Progenitor cell of endocrine pancreas (in vitro differentiated cells): ENCODE results near the gene THSD7A. TPM values are rescaled to one million over a fixed set of nuclear protein-coding genes. Genes with fewer than 3 reads are reported as not detected.

Source experiments
- DNase-seq: peaks from one replicate; pipeline ENCODE4 v3.0.0; 2021; ENCODE audit warnings: low spot score; ENCODE audit not compliant: unreplicated experiment
- H3K27ac Mint-ChIP-seq: 2 replicates; pipeline ENCODE4 v1.8.0; 2021; ENCODE audit warnings: mild to moderate bottlenecking, moderate library complexity, mixed read lengths
- H3K27me3 Mint-ChIP-seq: 2 replicates; pipeline ENCODE4 v1.8.0; 2021; ENCODE audit warnings: mixed read lengths
- H3K36me3 Mint-ChIP-seq: 2 replicates; pipeline ENCODE4 v1.8.0; 2022; ENCODE audit warnings: mixed read lengths; ENCODE audit not compliant: insufficient read depth
- H3K4me1 Mint-ChIP-seq: 2 replicates; pipeline ENCODE4 v1.8.0; 2021; ENCODE audit warnings: low read depth, mixed read lengths
- H3K4me3 Mint-ChIP-seq: 2 replicates; pipeline ENCODE4 v1.8.0; 2021; ENCODE audit warnings: low read depth, mild to moderate bottlenecking, moderate library complexity, mixed read lengths
- H3K9me3 Mint-ChIP-seq: 2 replicates; pipeline ENCODE4 v1.8.0; 2021; ENCODE audit warnings: low read depth, mixed read lengths
- total RNA-seq: library from RNA; stranded (reverse); gene quantifications from 2 replicates; pipeline ENCODE4 v1.2.1, GENCODE V29; 2021
- TF ChIP-seq, protein P1 (sequence below): fragments of 200-600 bp; sonication (generic); IDR thresholded peaks from one replicate; pipeline ENCODE4 v1.5.0; 2021; ENCODE audit warnings: antibody characterized with exemption, mild to moderate bottlenecking; ENCODE audit not compliant: unreplicated experiment

The THSD7A gene
- total RNA-seq, 1 donor from 2014 or later = 4.7 TPM

DNA sequence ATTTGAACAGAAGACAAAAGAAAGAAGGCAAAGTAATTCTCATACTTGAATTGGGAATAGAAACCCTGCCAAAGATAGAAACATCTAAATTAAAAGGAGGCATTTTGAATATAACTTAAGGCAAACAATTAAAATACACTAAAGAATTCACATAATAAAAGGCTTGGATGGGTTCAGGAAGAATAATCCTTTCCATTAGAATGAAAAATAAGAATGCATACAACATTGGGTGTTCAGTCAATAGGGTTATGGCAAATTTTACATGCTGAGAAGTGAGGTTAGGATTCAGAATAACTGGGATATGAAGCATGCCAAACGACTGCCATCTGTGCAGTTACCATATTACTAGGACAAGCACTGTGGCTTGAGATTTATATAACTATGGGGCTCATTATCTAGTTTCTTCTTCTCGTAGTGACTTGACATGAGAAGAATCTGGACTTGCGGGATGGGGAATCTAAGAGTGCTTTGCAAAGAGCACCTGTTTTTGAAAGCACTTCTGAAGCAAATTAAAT lies 326.5 kb downstream of the THSD7A start:
- Mint-ChIP-seq H3K27ac (no peak overlapping the region), H3K27me3 (no peaks in the 10 kb centered on the region), H3K4me3 (no peak overlapping the region), H3K36me3 (peaks cover 2% of the 10 kb centered on the region), H3K9me3 (peaks cover 19% of the 10 kb centered on the region), H3K4me1 (no peaks in the 10 kb centered on the region)
- TF ChIP-seq, protein P1, sequence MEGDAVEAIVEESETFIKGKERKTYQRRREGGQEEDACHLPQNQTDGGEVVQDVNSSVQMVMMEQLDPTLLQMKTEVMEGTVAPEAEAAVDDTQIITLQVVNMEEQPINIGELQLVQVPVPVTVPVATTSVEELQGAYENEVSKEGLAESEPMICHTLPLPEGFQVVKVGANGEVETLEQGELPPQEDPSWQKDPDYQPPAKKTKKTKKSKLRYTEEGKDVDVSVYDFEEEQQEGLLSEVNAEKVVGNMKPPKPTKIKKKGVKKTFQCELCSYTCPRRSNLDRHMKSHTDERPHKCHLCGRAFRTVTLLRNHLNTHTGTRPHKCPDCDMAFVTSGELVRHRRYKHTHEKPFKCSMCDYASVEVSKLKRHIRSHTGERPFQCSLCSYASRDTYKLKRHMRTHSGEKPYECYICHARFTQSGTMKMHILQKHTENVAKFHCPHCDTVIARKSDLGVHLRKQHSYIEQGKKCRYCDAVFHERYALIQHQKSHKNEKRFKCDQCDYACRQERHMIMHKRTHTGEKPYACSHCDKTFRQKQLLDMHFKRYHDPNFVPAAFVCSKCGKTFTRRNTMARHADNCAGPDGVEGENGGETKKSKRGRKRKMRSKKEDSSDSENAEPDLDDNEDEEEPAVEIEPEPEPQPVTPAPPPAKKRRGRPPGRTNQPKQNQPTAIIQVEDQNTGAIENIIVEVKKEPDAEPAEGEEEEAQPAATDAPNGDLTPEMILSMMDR = no peak
- no peak for DNase-seq

DNA sequence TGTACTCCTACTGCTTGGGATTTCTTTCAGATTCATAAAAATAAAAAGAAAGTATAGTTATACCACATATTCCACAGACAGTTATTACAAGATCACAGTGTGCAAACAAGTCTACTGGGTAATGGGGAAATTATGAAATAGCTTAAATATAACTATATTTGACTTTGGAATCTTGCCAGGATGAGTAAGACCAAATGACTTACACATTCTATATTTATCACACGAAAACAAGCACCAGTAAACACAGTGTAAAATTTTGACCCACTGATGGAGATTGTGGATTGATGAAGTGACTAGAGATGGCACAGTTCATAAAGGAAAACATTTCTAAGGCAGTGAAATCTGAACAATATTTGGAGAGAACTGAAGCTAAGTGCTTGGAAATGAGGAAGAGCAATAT lies 339.7 kb downstream of the THSD7A start:
- Mint-ChIP-seq H3K4me1 (peaks cover 2% of the 10 kb centered on the region), H3K27me3 (no peaks in the 10 kb centered on the region), H3K27ac (no peak overlapping the region), H3K36me3 (no peaks in the 10 kb centered on the region), H3K9me3 (no peaks in the 10 kb centered on the region), H3K4me3 (no peak overlapping the region)
- DNase-seq = no peak
- TF ChIP-seq, protein P1 = no peak

DNA sequence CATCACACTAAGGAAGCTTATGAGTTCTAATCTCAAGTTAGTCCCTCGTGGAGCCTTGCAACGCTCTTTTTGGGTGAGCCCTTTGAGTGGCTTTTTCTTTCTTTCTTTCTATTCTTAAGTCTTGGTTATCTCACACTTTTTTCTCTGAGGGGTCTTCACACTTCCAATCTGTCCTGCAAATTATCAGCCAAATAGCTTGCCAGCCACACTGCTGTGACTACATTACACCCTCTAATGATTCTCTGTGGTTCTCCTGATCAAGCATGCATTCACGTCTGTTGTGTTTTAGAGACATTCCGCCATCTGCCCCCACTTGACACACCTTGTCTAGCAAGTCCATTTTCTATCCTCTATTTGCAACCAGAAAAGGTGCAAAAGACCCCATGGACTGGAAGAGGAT lies 340.2 kb downstream of the THSD7A start:
- peaks cover 2% of the 10 kb centered on the region for H3K4me1 Mint-ChIP-seq
- no peaks in the 10 kb centered on the region for H3K36me3 Mint-ChIP-seq
- no peak overlapping the region for H3K4me3 Mint-ChIP-seq
- no peaks in the 10 kb centered on the region for H3K27me3 Mint-ChIP-seq
- TF ChIP-seq, protein P1 = no peak
- DNase-seq = no peak
- no peak overlapping the region for H3K27ac Mint-ChIP-seq
- H3K9me3 Mint-ChIP-seq = no peaks in the 10 kb centered on the region

DNA sequence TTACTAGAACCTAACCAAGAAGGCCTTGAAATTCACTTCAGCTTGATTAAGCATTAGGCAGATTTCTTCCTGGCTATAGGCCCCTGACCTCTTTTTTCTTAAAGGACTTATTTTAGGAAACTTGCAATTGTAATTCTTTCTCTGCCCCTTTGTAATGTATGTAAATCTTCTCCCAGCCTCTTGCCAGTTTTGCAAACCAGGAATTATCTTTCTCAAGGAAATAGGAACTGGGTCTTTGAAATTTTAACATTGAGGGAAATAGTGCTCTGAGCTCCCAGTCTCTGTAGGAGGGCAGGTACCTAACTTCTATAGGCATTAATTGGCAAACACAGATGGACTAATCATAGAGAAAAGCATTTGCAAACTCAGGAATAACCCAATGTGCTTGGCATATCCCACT lies 342.7 kb downstream of the THSD7A start:
- Mint-ChIP-seq H3K9me3 (no peaks in the 10 kb centered on the region), H3K4me1 (peaks cover 2% of the 10 kb centered on the region), H3K36me3 (no peaks in the 10 kb centered on the region), H3K27me3 (no peaks in the 10 kb centered on the region), H3K4me3 (no peak overlapping the region), H3K27ac (no peak overlapping the region)
- DNase-seq = no peak
- TF ChIP-seq, protein P1 = no peak

DNA sequence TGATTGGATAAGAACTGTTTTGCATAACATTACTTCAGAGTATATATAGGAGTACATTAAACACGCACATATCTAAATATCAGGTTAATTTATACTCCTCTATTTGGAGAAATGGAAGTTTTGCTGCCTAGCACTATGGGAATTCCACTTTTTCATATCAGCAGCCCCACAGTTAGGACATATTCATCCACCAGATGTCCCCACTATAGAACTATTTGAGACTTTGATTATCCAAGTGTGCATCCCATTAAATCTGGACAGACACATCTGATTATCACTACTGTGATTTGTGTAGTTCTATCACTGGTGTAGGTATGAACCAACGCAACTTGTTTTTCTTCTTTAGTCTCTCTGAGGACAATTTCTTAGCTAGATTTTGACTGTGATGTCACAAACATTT lies 345.7 kb downstream of the THSD7A start:
- Mint-ChIP-seq H3K27ac (no peak overlapping the region), H3K4me3 (no peak overlapping the region), H3K36me3 (no peaks in the 10 kb centered on the region), H3K9me3 (no peaks in the 10 kb centered on the region), H3K4me1 (peaks cover 2% of the 10 kb centered on the region), H3K27me3 (no peaks in the 10 kb centered on the region)
- DNase-seq = no peak
- TF ChIP-seq, protein P1 = no peak
